Thyroid gland (tissue), 4 donors: Measurements from ENCODE around the gene DPF1. TPM values are rescaled to one million over a fixed set of nuclear protein-coding genes. Genes with fewer than 3 reads are reported as not detected.
"Not testable (repeated sequence)": the region's sequence is repeated elsewhere in the genome, so short reads cannot be mapped to it uniquely, and the experiment has no call there.

Experiments used
- DNase-seq, 2 donors: peaks; one replicate each; pipeline ENCODE4 v3.0.0-alpha.2; 2019
- H3K27ac ChIP-seq, 3 donors: fragments of 200-600 bp; sonication (generic); 1 replicate in 2 of 3; 2 replicates in 1 of 3; pipeline ENCODE4 v1.5.1; 2016 to 2019; ENCODE audit warnings: mild to moderate bottlenecking in 1 of 3, moderate library complexity in 1 of 3
- H3K27me3 ChIP-seq: fragments of 200-600 bp; sonication (generic); one replicate; pipeline ENCODE4 v1.5.1; 2019
- H3K36me3 ChIP-seq, 2 donors: fragments of 200-600 bp; sonication (generic); one replicate each; pipeline ENCODE4 v1.5.1; 2016 to 2019
- H3K4me1 ChIP-seq, 2 donors: fragments of 200-600 bp; sonication (generic); one replicate each; pipeline ENCODE4 v1.5.1; 2017 to 2019
- H3K4me3 ChIP-seq, 3 donors: fragments of 200-600 bp; sonication (generic); replicated peaks in 1 of 3; 1 replicate in 2 of 3; 2 replicates in 1 of 3; pipeline ENCODE4 v1.5.1; 2016; ENCODE audit warnings: mild to moderate bottlenecking in 1 of 3
- H3K9me3 ChIP-seq: fragments of 200-600 bp; sonication (generic); one replicate; pipeline ENCODE4 v1.5.1; 2017
- CTCF ChIP-seq, 6 experiments: fragments of 200-600 bp in 3 of 6; fragments of 450-650 bp in 3 of 6; sonication (generic) in 3 of 6; IDR thresholded peaks; one replicate each; pipeline ENCODE4 v1.5.1; 2016 to 2019; ENCODE audit warnings: antibody characterized with exemption in 6 of 6, mild to moderate bottlenecking in 2 of 6, inconsistent platforms in 1 of 6, moderate library complexity in 1 of 6
- POLR2A ChIP-seq, 2 donors: fragments of 450-650 bp; IDR thresholded peaks; one replicate each; pipeline ENCODE4 v1.6.1; 2017; ENCODE audit warnings: antibody characterized with exemption in 2 of 2, mild to moderate bottlenecking in 2 of 2, moderate library complexity in 1 of 2
- WGBS, 2 donors: methylation state at CpG; one replicate each; pipeline ENCODE4 v1.1.5; 2017; 5-methylcytosine and 5-hydroxymethylcytosine counted together
- intact Hi-C: fragments of 100-400 bp; cut with DNase I; formaldehyde crosslinking; loops from one replicate; pipeline ENCODE4 v1.15.1; 2023
- total RNA-seq, 4 donors: library from RNA; depleted of rRNA; stranded (reverse); fragments of >200 nt; gene quantifications; one replicate each; pipeline ENCODE4 v1.2.3, GENCODE V29; 2016

DPF1 gene
- total RNA-seq, 4 donors from 2014 or later: not detected

GRCh38 chr19:38229585-38230073 is 5.6 kb upstream of the DPF1 start:
- Histone ChIP-seq H3K9me3 (no peaks in the 10 kb centered on the region), H3K27ac (no peak overlapping the region), H3K4me3 (no peak overlapping the region), H3K27me3 (peaks cover 29% of the 10 kb centered on the region), H3K36me3 (no peaks in the 10 kb centered on the region), H3K4me1 (peaks cover 9 to 13% of the 10 kb centered on the region in 2 donors)
- no peak for DNase-seq
- 1 to 11% methylated on average over 1 to 17 of the region's 54 CpGs for WGBS, 2 donors
- TF ChIP-seq POLR2A (IDR thresholded peaks at IDR 0.05): no peak
- no peak for TF ChIP-seq CTCF (IDR thresholded peaks at IDR 0.05)
- intact Hi-C loops: no loop called here

GRCh38 chr19:38228491-38229439 is 4.7 kb upstream of the DPF1 start:
- H3K27me3 ChIP-seq: peaks cover 35% of the 10 kb centered on the region

GRCh38 chr19:38228005-38228377 is 4.0 kb upstream of the DPF1 start:
- TF ChIP-seq POLR2A (IDR thresholded peaks at IDR 0.05): no peak
- no peak for TF ChIP-seq CTCF (IDR thresholded peaks at IDR 0.05)

More at GRCh38 chr19:38228491-38229439, 4.7 kb upstream of the DPF1 start:
- no peak for DNase-seq
- Histone ChIP-seq H3K9me3 (no peaks in the 10 kb centered on the region), H3K36me3 (no peaks in the 10 kb centered on the region), H3K27ac (no peak overlapping the region), H3K4me3 (no peak overlapping the region), H3K4me1 (peaks cover 14 to 20% of the 10 kb centered on the region in 2 donors)
- 1 to 3% methylated on average over 32 to 51 of the region's 80 CpGs for WGBS, 2 donors
- TF ChIP-seq POLR2A (IDR thresholded peaks at IDR 0.05) (no peak), CTCF (IDR thresholded peaks at IDR 0.05) (no peak)
- intact Hi-C loops: no loop called here

GRCh38 chr19:38227287-38228004 is 3.4 kb upstream of the DPF1 start:
- Histone ChIP-seq H3K9me3 (no peaks in the 10 kb centered on the region), H3K4me3 (no peak overlapping the region), H3K27ac (no peak overlapping the region), H3K4me1 (peaks cover 15 to 22% of the 10 kb centered on the region in 2 donors), H3K27me3 (peaks cover 38% of the 10 kb centered on the region), H3K36me3 (no peaks in the 10 kb centered on the region)
- DNase-seq: no peak
- TF ChIP-seq CTCF (IDR thresholded peaks at IDR 0.05) (no peak), POLR2A (IDR thresholded peaks at IDR 0.05) (no peak)
- intact Hi-C loops: no loop called here
- WGBS, 2 donors: 69% methylated on average over 10 to 11 of the region's 11 CpGs

More at GRCh38 chr19:38228005-38228377, 4.0 kb upstream of the DPF1 start:
- Histone ChIP-seq H3K4me3 (no peak overlapping the region), H3K4me1 (peaks cover 15 to 22% of the 10 kb centered on the region in 2 donors), H3K27me3 (peaks cover 38% of the 10 kb centered on the region), H3K9me3 (no peaks in the 10 kb centered on the region), H3K36me3 (no peaks in the 10 kb centered on the region), H3K27ac (no peak overlapping the region)
- intact Hi-C loops: no loop called here
- DNase-seq: no peak
- 5 to 21% methylated on average over 7 to 8 of the region's 16 CpGs for WGBS, 2 donors

GRCh38 chr19:38224863-38225218 is 819 bp upstream of the DPF1 start:
- H3K36me3 ChIP-seq, intact Hi-C loops, H3K4me3 ChIP-seq, H3K27ac ChIP-seq, DNase-seq, H3K9me3 ChIP-seq: not testable (repeated sequence)
- Histone ChIP-seq H3K27me3 (peaks cover 38% of the 10 kb centered on the region), H3K4me1 (peaks cover 15 to 22% of the 10 kb centered on the region in 2 donors)
- WGBS, 2 donors: 84 to 86% methylated on average over 6 of the region's 6 CpGs
